GM12891 (cell line): ENCODE data around the gene SEC16B.

Source experiments
- PAX5 ChIP-seq: IDR thresholded peaks from 2 replicates; pipeline ENCODE4 v1.6.1; 2011; ENCODE audit warnings: low read length, moderate library complexity, mild to moderate bottlenecking; ENCODE audit not compliant: insufficient read depth, severe bottlenecking
- POLR2A ChIP-seq: IDR thresholded peaks from 2 replicates; pipeline ENCODE4 v1.6.1; 2011; ENCODE audit warnings: low read depth, low read length, control low read depth
- POLR2AphosphoS5 ChIP-seq: IDR thresholded peaks from 2 replicates; pipeline ENCODE4 v1.6.1; 2011; ENCODE audit warnings: low read depth, low read length, control low read depth
- POU2F2 ChIP-seq: IDR thresholded peaks from 2 replicates; pipeline ENCODE4 v1.6.1; 2011; ENCODE audit warnings: low read depth, mild to moderate bottlenecking, control low read depth, low read length, moderate library complexity
- SPI1 ChIP-seq: IDR thresholded peaks from 2 replicates; pipeline ENCODE4 v1.6.1; 2011; ENCODE audit warnings: low read depth, low read length, control low read depth
- TAF1 ChIP-seq: IDR thresholded peaks from 2 replicates; pipeline ENCODE4 v1.6.1; 2011; ENCODE audit warnings: low read depth, low read length, control low read depth

GRCh38 chr1:177897998-177898654 is 71.7 kb downstream of the SEC16B start:
- TF ChIP-seq POLR2A: no peak
- TF ChIP-seq TAF1: no peak
- no peak for TF ChIP-seq POU2F2
- TF ChIP-seq POLR2AphosphoS5: no peak
- no peak for TF ChIP-seq PAX5
- TF ChIP-seq SPI1: no peak
